K562 (cell line): Measurements from ENCODE around the gene VGF. TPM values are rescaled to one million over a fixed set of nuclear protein-coding genes. Genes with fewer than 3 reads are reported as not detected.

ENCODE experiments used
- BCL6 ChIP-seq: fragments of 250-450 bp; sonication (Bioruptor Pico); IDR thresholded peaks from 2 replicates; pipeline ENCODE4 v1.4.0; 2020
- BDP1 ChIP-seq: IDR thresholded peaks from 3 replicates; pipeline ENCODE4 v1.6.1; 2011; ENCODE audit not compliant: insufficient read length, insufficient read depth
- C11orf30 ChIP-seq: fragments of 450-650 bp; IDR thresholded peaks from 2 replicates; pipeline ENCODE4 v1.6.1; 2016; ENCODE audit warnings: low read depth, mild to moderate bottlenecking
- CHD1 ChIP-seq: fragments of 200-600 bp; sonication (generic); IDR thresholded peaks from one replicate; pipeline ENCODE4 v1.6.1; 2012; ENCODE audit warnings: mild to moderate bottlenecking, moderate library complexity, low read length, inconsistent platforms
- DDX20 ChIP-seq: fragments of 450-650 bp; IDR thresholded peaks from 2 replicates; pipeline ENCODE4 v1.6.1; 2016; ENCODE audit warnings: missing genetic modification characterization, low read depth, mild to moderate bottlenecking, missing compliant biosample characterization, moderate library complexity
- ELF4 ChIP-seq: fragments of 450-650 bp; formaldehyde crosslinking; IDR thresholded peaks from 2 replicates; pipeline ENCODE4 v1.4.0; 2022; ENCODE audit warnings: missing genetic modification characterization
- HNRNPH1 ChIP-seq: fragments of 200-400 bp; formaldehyde crosslinking; optimal IDR thresholded peaks from 2 replicates; pipeline ENCODE3; 2017; ENCODE audit warnings: low read depth, mild to moderate bottlenecking, low read length, moderate library complexity
- KAT8 ChIP-seq: fragments of 450-650 bp; IDR thresholded peaks from 2 replicates; pipeline ENCODE4 v1.6.1; 2016; ENCODE audit warnings: low read depth, mild to moderate bottlenecking
- KLF10 ChIP-seq: fragments of 250-450 bp; sonication (Bioruptor Pico); IDR thresholded peaks from 2 replicates; pipeline ENCODE4 v1.6.1; 2021; ENCODE audit warnings: matching md5 sums
- LEF1 ChIP-seq: fragments of 450-650 bp; IDR thresholded peaks from 2 replicates; pipeline ENCODE4 v1.6.1; 2016; ENCODE audit warnings: mild to moderate bottlenecking
- MYBL2 ChIP-seq, 2 experiments: fragments of 450-650 bp in 1 of 2; sonication (generic) in 1 of 2; formaldehyde crosslinking in 1 of 2; IDR thresholded peaks; 2 replicates each; pipeline versions ENCODE4 v1.6.1 to v1.8.1; 2017 to 2022; ENCODE audit warnings: borderline replicate concordance in 1 of 2, inconsistent platforms in 1 of 2, low read depth in 1 of 2, mild to moderate bottlenecking in 1 of 2, missing genetic modification reagents in 1 of 2, moderate library complexity in 1 of 2
- RBM17 ChIP-seq: fragments of 200-400 bp; formaldehyde crosslinking; IDR thresholded peaks from 2 replicates; pipeline ENCODE4 v1.6.1; 2017; ENCODE audit warnings: low read depth, mild to moderate bottlenecking, low read length, borderline replicate concordance
- RFX5 ChIP-seq: IDR thresholded peaks from 2 replicates; pipeline ENCODE4 v1.6.1; 2011; ENCODE audit warnings: low read depth, mild to moderate bottlenecking, improper control_type of control experiment, low read length
- SIX5 ChIP-seq, 2 experiments: IDR thresholded peaks; 2 replicates each; pipeline ENCODE4 v1.6.1; 2011; ENCODE audit warnings: low read length in 2 of 2, borderline replicate concordance in 1 of 2, low read depth in 1 of 2, mild to moderate bottlenecking in 1 of 2, moderate library complexity in 1 of 2; ENCODE audit not compliant: insufficient read depth in 1 of 2
- SMARCB1 ChIP-seq: IDR thresholded peaks from 2 replicates; pipeline ENCODE4 v1.6.1; 2011; ENCODE audit warnings: improper control_type of control experiment, low read depth; ENCODE audit not compliant: insufficient read length
- SMARCC2 ChIP-seq: fragments of 450-650 bp; IDR thresholded peaks from 2 replicates; pipeline ENCODE4 v1.6.1; 2017; ENCODE audit warnings: antibody characterized with exemption, moderate library complexity, mild to moderate bottlenecking, low read depth
- SPI1 ChIP-seq: IDR thresholded peaks from 2 replicates; pipeline ENCODE4 v1.6.1; 2011; ENCODE audit warnings: low read depth, low read length, control low read depth, borderline replicate concordance
- TAF1 ChIP-seq: IDR thresholded peaks from 2 replicates; pipeline ENCODE4 v1.6.1; 2011; ENCODE audit warnings: mild to moderate bottlenecking, low read length, moderate library complexity; ENCODE audit not compliant: insufficient read depth, control insufficient read depth, severe bottlenecking; ENCODE audit errors: extremely low read depth
- TCF3 ChIP-seq: sonication (generic); formaldehyde crosslinking; IDR thresholded peaks from 2 replicates; pipeline ENCODE4 v1.4.0; 2020; ENCODE audit warnings: mild to moderate bottlenecking, missing genetic modification reagents
- TCF7 ChIP-seq: sonication (generic); IDR thresholded peaks from 2 replicates; pipeline ENCODE4 v1.6.1; 2016; ENCODE audit warnings: antibody characterized with exemption, borderline replicate concordance
- U2AF1 ChIP-seq: fragments of 200-400 bp; formaldehyde crosslinking; optimal IDR thresholded peaks from 2 replicates; pipeline ENCODE3; 2017; ENCODE audit warnings: mild to moderate bottlenecking, low read depth, low read length, moderate library complexity
- ZKSCAN3 ChIP-seq: fragments of 250-450 bp; sonication (Bioruptor Pico); IDR thresholded peaks from 2 replicates; pipeline ENCODE4 v1.4.0; 2020
- ZNF165 ChIP-seq: fragments of 250-450 bp; sonication (Bioruptor Pico); IDR thresholded peaks from 2 replicates; pipeline ENCODE4 v1.4.0; 2020; ENCODE audit warnings: borderline replicate concordance
- ZNF174 ChIP-seq: fragments of 250-450 bp; sonication (Bioruptor Pico); IDR thresholded peaks from 2 replicates; pipeline ENCODE4 v1.4.0; 2020; ENCODE audit warnings: mild to moderate bottlenecking
- ZNF239 ChIP-seq: fragments of 250-450 bp; sonication (Bioruptor Pico); IDR thresholded peaks from 2 replicates; pipeline ENCODE4 v1.4.0; 2020; ENCODE audit warnings: mild to moderate bottlenecking
- ZNF431 ChIP-seq: sonication (generic); formaldehyde crosslinking; IDR thresholded peaks from 2 replicates; pipeline ENCODE4 v1.8.0; 2022; ENCODE audit warnings: mild to moderate bottlenecking, missing genetic modification reagents
- ZNF695 ChIP-seq: fragments of 450-650 bp; formaldehyde crosslinking; IDR thresholded peaks from 2 replicates; pipeline ENCODE4 v1.4.0; 2020; ENCODE audit warnings: mild to moderate bottlenecking, moderate library complexity
- polyA plus RNA-seq, 8 experiments: library from polyadenylated mRNA; depleted of rRNA in 4 of 8; stranded (reverse) in 5 of 8; unstranded in 3 of 8; fragments of >200 nt; fragmentation: Nextera tagmentation in 2 of 8; fragmentation: Illumina TruSeq in 1 of 8; extraction: Ambion mirVana in 2 of 8; extraction: Trizol in 1 of 8; gene quantifications; 2 replicates each; pipeline versions ENCODE4 v1.2.1 to v1.2.3, GENCODE V29; 2011 to 2014; ENCODE audit warnings: inconsistent platforms in 1 of 8, missing spikeins in 1 of 8
- total RNA-seq, 7 experiments: library from RNA; depleted of rRNA in 6 of 7; stranded (reverse); fragments of >200 nt in 6 of 7; fragmentation: Illumina TruSeq in 2 of 7; extraction: Trizol in 2 of 7; gene quantifications; 2 replicates each; pipeline versions ENCODE4 v1.2.1 to v1.2.3, GENCODE V29; 2011 to 2021; ENCODE audit warnings: low replicate concordance in 1 of 7
- TF ChIP-seq, protein P1 (sequence below): fragments of 250-450 bp; sonication (Bioruptor Pico); IDR thresholded peaks from 2 replicates; pipeline ENCODE4 v1.8.0; 2022; ENCODE audit warnings: moderate library complexity, mild to moderate bottlenecking, inconsistent platforms
- TF ChIP-seq, protein P2 (sequence below): fragments of 250-450 bp; sonication (Bioruptor Pico); IDR thresholded peaks from 2 replicates; pipeline ENCODE4 v1.4.0; 2020; ENCODE audit warnings: mild to moderate bottlenecking

Gene VGF
- total and polyA plus RNA-seq, 9 of the 15 experiments (the other 6 are each of a cell fraction or from before 2014, with no cell fraction given), result 0.03 to 5.7 (median 0.34) TPM

DNA sequence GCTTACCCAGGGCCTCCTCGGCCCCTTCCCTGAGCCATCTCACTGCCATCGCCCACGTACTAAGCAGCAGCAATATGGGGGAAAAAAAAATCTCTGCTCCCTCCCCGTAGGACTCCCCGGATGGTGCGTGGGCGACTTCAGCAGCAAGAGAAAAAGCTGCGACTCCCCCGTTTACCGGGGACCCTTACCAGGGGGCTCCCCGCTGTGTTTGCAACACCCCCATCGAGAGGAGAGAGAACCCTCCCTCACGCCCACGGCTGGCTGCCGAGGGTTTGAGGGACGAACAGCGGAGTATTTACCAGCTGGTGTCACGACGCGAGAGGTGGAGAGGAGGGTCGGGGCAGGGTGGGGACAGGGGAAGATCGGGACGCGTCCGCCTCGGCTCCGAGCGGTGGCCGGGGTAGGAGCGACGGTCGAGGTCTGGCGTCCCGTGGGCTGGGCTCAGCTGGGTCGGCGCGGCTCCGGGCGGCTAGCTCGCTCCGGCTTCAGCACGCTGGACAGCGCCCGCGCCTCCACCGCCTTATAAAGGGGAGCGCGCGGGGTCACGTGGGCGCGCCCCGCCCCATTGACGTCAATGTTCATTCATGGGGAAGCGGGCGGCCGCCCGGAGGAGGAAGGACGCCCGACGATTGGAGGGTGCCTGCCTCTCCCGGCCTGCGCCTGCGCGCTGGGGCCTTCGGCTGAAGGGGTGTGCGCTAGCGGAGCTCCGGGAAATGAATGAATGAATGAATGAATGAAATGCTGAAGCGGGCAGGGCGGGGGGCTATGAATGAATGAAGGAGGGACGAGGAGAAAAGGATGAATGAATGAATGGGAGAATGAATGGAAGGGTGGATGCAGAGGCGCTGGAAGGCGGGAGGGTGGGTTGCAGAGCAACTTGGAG, at the start of gene VGF (continued):
- TF ChIP-seq ZKSCAN3 (CRISPR knock-in tag), result no peak
- no peak for TF ChIP-seq HNRNPH1
- TF ChIP-seq BCL6 (CRISPR knock-in tag), result no peak
- TF ChIP-seq BDP1, result no peak
- TF ChIP-seq KAT8, result no peak
- no peak for TF ChIP-seq RFX5
- TF ChIP-seq TAF1, result no peak
- TF ChIP-seq ELF4 (CRISPR knock-in tag), result no peak
- TF ChIP-seq ZNF174 (CRISPR knock-in tag), result no peak
- TF ChIP-seq SPI1, result peak; percentile 22; the same call in 1 of the 2 replicates
- no peak for TF ChIP-seq RBM17
- no peak for TF ChIP-seq LEF1
- TF ChIP-seq ZNF239 (CRISPR knock-in tag), result no peak
- TF ChIP-seq MYBL2 (IDR thresholded peaks at IDR 0.05; ENCODE audit: low read depth), result no peak
- no peak for TF ChIP-seq MYBL2 (CRISPR knock-in tag; IDR thresholded peaks at IDR 0.05; ENCODE audit: borderline replicate concordance)
- TF ChIP-seq DDX20 (tag), result no peak
- no peak for TF ChIP-seq C11orf30
- TF ChIP-seq ZNF165, result no peak
- TF ChIP-seq TCF3 (CRISPR knock-in tag), result peak; percentile 49
- no peak for TF ChIP-seq SMARCC2
- TF ChIP-seq SIX5 (IDR thresholded peaks at IDR 0.05; ENCODE audit: borderline replicate concordance in 1 of 2, insufficient read depth in 1 of 2, low read depth in 1 of 2, low read length in 2 of 2), result no peak
- TF ChIP-seq, protein P1, sequence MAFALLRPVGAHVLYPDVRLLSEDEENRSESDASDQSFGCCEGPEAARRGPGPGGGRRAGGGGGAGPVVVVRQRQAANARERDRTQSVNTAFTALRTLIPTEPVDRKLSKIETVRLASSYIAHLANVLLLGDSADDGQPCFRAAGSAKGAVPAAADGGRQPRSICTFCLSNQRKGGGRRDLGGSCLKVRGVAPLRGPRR (CRISPR knock-in tag), result no peak
- no peak for TF ChIP-seq SMARCB1
- TF ChIP-seq CHD1, result no peak
- peak; percentile 90 for TF ChIP-seq U2AF1
- TF ChIP-seq, protein P2, sequence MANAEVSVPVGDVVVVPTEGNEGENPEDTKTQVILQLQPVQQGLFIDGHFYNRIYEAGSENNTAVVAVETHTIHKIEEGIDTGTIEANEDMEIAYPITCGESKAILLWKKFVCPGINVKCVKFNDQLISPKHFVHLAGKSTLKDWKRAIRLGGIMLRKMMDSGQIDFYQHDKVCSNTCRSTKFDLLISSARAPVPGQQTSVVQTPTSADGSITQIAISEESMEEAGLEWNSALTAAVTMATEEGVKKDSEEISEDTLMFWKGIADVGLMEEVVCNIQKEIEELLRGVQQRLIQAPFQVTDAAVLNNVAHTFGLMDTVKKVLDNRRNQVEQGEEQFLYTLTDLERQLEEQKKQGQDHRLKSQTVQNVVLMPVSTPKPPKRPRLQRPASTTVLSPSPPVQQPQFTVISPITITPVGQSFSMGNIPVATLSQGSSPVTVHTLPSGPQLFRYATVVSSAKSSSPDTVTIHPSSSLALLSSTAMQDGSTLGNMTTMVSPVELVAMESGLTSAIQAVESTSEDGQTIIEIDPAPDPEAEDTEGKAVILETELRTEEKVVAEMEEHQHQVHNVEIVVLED (CRISPR knock-in tag), result peak; percentile 67
- peak; percentile 22; the same call in 1 of the 2 replicates for TF ChIP-seq TCF7
- peak; percentile 53; the same call in 1 of the 2 replicates for TF ChIP-seq ZNF431
- no peak for TF ChIP-seq ZNF695 (CRISPR knock-in tag)
- no peak for TF ChIP-seq KLF10 (CRISPR knock-in tag)
